Mammary epithelial cell (primary cell): ENCODE results near the gene CACTIN.

Experiments
- EZH2 ChIP-seq: IDR thresholded peaks from 2 replicates; pipeline ENCODE4 v1.6.1; 2012; ENCODE audit warnings: low read length, inconsistent platforms, borderline replicate concordance
- TF ChIP-seq, protein P1 (sequence below), 2 donors: IDR thresholded peaks in 1 of 2; conservative IDR thresholded peaks in 1 of 2; 2 replicates each; pipeline ENCODE4 v1.5.1; 2011 to 2012; ENCODE audit warnings: inconsistent platforms in 2 of 2, low read length in 2 of 2, mild to moderate bottlenecking in 2 of 2, control low read depth in 1 of 2, low read depth in 1 of 2; ENCODE audit not compliant: insufficient read depth in 1 of 2; ENCODE audit errors: extremely low read depth in 1 of 2

DNA sequence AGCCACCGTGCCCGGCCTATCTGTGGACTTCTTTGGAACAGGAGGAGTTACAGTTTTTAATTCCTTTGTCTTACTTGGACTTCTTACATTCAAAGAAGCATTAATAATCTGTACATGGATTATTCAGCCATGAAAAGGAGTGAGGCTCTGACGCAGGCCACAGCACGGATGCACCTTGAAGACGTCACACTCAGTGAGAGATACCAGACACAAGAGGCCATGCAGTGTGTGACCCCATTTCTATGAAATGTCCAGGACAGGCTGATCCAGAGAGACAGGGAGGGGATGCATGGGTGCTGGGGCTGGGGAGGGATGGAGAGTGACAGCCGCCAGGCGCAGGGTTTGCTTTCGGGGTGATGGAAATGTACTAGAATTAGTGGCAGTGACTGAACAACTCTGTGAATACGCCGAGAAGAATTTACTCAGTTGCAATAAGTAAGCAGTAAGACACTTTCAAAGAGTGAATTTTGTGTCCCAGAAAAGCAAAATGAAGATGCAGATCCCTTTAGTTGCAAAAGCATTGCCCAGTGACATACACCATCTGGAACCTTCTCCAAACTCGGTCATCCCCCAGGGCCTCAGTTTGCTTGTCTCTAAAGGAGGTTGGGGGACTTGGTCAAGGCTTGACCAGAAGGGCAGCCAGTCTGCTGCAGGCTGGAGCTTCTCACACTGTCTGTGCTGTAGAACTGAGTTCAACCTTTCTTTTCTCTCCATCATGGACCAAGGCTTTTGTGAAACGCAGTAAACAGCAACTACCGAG lies 48.4 kb upstream of the CACTIN start:
- no peak for TF ChIP-seq EZH2
- TF ChIP-seq, protein P1, sequence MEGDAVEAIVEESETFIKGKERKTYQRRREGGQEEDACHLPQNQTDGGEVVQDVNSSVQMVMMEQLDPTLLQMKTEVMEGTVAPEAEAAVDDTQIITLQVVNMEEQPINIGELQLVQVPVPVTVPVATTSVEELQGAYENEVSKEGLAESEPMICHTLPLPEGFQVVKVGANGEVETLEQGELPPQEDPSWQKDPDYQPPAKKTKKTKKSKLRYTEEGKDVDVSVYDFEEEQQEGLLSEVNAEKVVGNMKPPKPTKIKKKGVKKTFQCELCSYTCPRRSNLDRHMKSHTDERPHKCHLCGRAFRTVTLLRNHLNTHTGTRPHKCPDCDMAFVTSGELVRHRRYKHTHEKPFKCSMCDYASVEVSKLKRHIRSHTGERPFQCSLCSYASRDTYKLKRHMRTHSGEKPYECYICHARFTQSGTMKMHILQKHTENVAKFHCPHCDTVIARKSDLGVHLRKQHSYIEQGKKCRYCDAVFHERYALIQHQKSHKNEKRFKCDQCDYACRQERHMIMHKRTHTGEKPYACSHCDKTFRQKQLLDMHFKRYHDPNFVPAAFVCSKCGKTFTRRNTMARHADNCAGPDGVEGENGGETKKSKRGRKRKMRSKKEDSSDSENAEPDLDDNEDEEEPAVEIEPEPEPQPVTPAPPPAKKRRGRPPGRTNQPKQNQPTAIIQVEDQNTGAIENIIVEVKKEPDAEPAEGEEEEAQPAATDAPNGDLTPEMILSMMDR (conservative IDR thresholded peaks at IDR 0.05 in 1 of 2, IDR thresholded peaks at IDR 0.05 in 1 of 2; ENCODE audit: extremely low read depth in 1 of 2, insufficient read depth in 1 of 2, low read depth in 1 of 2, low read length in 2 of 2) = no peak
